ENCODE measurements around the gene ASAP3.

GRCh38 chr1:23431431-23431830 lies 52.5 kb downstream of the ASAP3 start:
- TF ChIP-seq CTCF (IDR thresholded peaks at IDR 0.05; ENCODE audit: borderline replicate concordance, extremely low read depth, low read length, poor library complexity, severe bottlenecking): no peak
- no peak for TF ChIP-seq EZH2 (IDR thresholded peaks at IDR 0.05; ENCODE audit: borderline replicate concordance, low read depth, low read length, severe bottlenecking)
